Measurements from ENCODE around the gene SLC4A5. TPM values are rescaled to one million over a fixed set of nuclear protein-coding genes. Genes with fewer than 3 reads are reported as not detected.

The SLC4A5 gene
- total and polyA plus RNA-seq, 2 of the 8 experiments (the other 6 are each of a cell fraction or from before 2014, with no cell fraction given) = 0.42 to 0.52 TPM

GRCh38 chr2:74293191-74293991, 49.8 kb downstream of the SLC4A5 start (continued):
- TF ChIP-seq CHD7 (IDR thresholded peaks at IDR 0.05; ENCODE audit: insufficient replicate concordance, low read length) = no peak
- no peak for TF ChIP-seq PHF8 (conservative IDR thresholded peaks at IDR 0.05; ENCODE audit: low read depth, low read length)
- no peak for TF ChIP-seq RXRA (IDR thresholded peaks at IDR 0.05; ENCODE audit: insufficient read depth, low read depth, low read length)
- TF ChIP-seq POLR2AphosphoS5 (IDR thresholded peaks at IDR 0.05; ENCODE audit: low read depth, low read length) = no peak
- no peak for TF ChIP-seq KDM1A (IDR thresholded peaks at IDR 0.05; ENCODE audit: borderline replicate concordance, low read length)
- TF ChIP-seq NANOG (IDR thresholded peaks at IDR 0.05; ENCODE audit: insufficient read depth, low read depth, low read length, poor library complexity, severe bottlenecking) = no peak
- TF ChIP-seq SIN3A (conservative IDR thresholded peaks at IDR 0.05 in 1 of 2, IDR thresholded peaks at IDR 0.05 in 1 of 2; ENCODE audit: low read depth in 1 of 2, low read length in 2 of 2) = no peak
- TF ChIP-seq ZNF274 (IDR thresholded peaks at IDR 0.05; ENCODE audit: borderline replicate concordance, extremely low read depth, low read length) = no peak
- no peak for TF ChIP-seq EP300 (IDR thresholded peaks at IDR 0.05; ENCODE audit: borderline replicate concordance in 1 of 2, low read depth in 2 of 2, low read length in 2 of 2)

Measured in H1 (cell line).